OCI-LY1 (cell line): ENCODE measurements around the gene KRT1.

Experiments used
- EZH2 ChIP-seq: fragments of 200-600 bp; sonication (generic), shearing (Covaris generic); IDR thresholded peaks from 2 replicates; pipeline ENCODE4 v1.8.0; 2017; ENCODE audit warnings: borderline replicate concordance, mixed run types, mild to moderate bottlenecking, antibody characterized with exemption, low read length, moderate library complexity, mixed read lengths
- TF ChIP-seq, protein P1 (sequence below): fragments of 200-600 bp; sonication (generic), shearing (Covaris generic); IDR thresholded peaks from 2 replicates; pipeline ENCODE4 v1.5.1; 2017; ENCODE audit warnings: mild to moderate bottlenecking, antibody characterized with exemption, low read length, moderate library complexity, mixed read lengths

DNA sequence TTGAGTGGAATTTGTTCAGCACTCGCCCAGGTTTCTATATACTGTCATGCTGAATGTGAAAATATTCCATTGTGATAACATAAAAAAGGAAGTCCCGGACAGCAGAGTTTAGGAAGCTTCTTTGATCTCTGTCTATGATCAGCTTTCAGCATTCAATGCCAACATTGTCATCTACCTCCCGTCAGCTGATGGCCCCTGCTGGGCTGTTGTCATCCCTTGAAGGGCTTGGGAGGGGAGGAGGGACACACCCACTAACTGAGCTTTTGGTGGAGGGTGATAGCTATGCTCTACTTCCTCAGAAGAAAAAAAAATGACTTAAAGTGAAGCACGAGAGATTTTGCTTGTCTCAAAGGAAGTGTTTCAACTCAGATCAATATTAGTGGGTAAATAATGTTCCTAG, 27.8 kb upstream of the KRT1 start:
- TF ChIP-seq, protein P1, sequence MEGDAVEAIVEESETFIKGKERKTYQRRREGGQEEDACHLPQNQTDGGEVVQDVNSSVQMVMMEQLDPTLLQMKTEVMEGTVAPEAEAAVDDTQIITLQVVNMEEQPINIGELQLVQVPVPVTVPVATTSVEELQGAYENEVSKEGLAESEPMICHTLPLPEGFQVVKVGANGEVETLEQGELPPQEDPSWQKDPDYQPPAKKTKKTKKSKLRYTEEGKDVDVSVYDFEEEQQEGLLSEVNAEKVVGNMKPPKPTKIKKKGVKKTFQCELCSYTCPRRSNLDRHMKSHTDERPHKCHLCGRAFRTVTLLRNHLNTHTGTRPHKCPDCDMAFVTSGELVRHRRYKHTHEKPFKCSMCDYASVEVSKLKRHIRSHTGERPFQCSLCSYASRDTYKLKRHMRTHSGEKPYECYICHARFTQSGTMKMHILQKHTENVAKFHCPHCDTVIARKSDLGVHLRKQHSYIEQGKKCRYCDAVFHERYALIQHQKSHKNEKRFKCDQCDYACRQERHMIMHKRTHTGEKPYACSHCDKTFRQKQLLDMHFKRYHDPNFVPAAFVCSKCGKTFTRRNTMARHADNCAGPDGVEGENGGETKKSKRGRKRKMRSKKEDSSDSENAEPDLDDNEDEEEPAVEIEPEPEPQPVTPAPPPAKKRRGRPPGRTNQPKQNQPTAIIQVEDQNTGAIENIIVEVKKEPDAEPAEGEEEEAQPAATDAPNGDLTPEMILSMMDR, result no peak
- no peak for TF ChIP-seq EZH2
